ENCODE measurements around the gene MMP25. TPM values are rescaled to one million over a fixed set of nuclear protein-coding genes. Genes with fewer than 3 reads are reported as not detected.

Gene MMP25
- total and polyA plus RNA-seq, 9 of the 15 experiments (the other 6 are each of a cell fraction or from before 2014, with no cell fraction given), result 0.03 to 0.04 TPM; not detected in 7

DNA sequence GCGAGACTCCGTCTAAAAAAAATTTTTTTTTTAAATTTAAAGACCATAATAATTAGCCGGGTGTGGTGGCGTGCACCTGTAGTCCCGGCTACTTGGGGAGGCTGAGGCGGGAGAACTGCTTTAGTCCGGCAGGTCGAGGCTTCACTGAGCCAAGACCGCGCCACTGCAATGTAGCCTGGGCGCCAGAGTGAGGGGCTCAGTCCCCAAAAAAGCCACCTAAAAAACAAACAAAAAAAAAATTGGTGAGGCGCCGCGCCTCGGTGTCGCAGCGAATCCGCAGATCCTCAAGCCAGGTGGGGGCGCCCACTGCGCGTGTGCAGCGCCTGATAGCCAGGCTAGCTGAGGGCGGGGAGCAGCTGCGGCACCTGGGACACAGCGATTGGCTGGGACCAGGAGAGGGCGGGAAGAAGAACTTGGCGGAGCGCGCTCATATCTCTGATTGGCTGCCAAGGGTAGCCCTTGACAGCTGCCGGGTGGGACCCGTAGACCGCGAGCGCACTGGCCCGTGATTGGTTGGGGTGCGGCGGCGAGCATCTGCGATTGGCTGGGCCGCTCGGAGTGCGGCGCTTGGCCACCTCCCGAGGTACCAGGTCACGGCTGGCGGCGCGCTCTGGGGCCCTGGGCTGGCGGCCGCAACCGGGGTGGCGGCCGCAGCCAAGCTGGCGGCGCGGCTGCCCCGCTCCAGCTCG is 42.6 kb upstream of the MMP25 start:
- peaks cover 3% of the 10 kb centered on the region; the same call in 2 of the 3 replicates for H3K36me3 ChIP-seq (ENCODE audit: control insufficient read depth, insufficient read depth, low read length)
- peak overlapping the region; percentile 57 for H2AFZ ChIP-seq (ENCODE audit: low read depth, low read length)
- H3K79me2 ChIP-seq (ENCODE audit: control insufficient read depth, insufficient read depth, low read length), result peaks cover 22% of the 10 kb centered on the region
- H3K4me1 ChIP-seq (replicated peaks in 1 of 2; ENCODE audit: control insufficient read depth in 2 of 2, insufficient read depth in 2 of 2, low read length in 2 of 2), result peaks cover 28 to 55% of the 10 kb centered on the region in 2 experiments
- H3K9ac ChIP-seq (ENCODE audit: insufficient read depth in 1 of 2, low read depth in 2 of 2, low read length in 2 of 2), result peak overlapping the region in 1 of 2 experiments; percentile 80; a peak in 2 of 4 replicates
- H3K27me3 ChIP-seq (ENCODE audit: control insufficient read depth in 2 of 2, insufficient read depth in 2 of 2, low read length in 2 of 2), result no peaks in the 10 kb centered on the region
- WGBS (ENCODE audit: insufficient coverage, low coverage, missing lambda C conversion rate), result 5% methylated on average over 51 of the region's 58 CpGs
- H4K20me1 ChIP-seq (replicated peaks; ENCODE audit: control insufficient read depth, insufficient read depth, low read length), result no peaks in the 10 kb centered on the region
- H3K9me3 ChIP-seq (replicated peaks; ENCODE audit: control insufficient read depth, insufficient read depth, low read depth, low read length), result no peaks in the 10 kb centered on the region
- no peak overlapping the region; the same call in 1 of the 2 replicates for H3K4me2 ChIP-seq (ENCODE audit: insufficient read depth, low read length)
- H3K4me3 ChIP-seq, result peak overlapping the region; percentile 50; the same call in 1 of the 2 replicates
- FAIRE-seq (peak; percentile 99), ATAC-seq (peak; percentile 92), DNase-seq (ENCODE audit: extremely low read depth in 1 of 4, low spot score in 3 of 4) (peak; percentile 98 to 99 (median 99))
- no peak overlapping the region for H3K27ac ChIP-seq (ENCODE audit: extremely low read depth, low read depth, low read length)
- in situ Hi-C loops (cut with MboI) (no loop called here), intact Hi-C loops (cut with micrococcal nuclease) (loop anchor here (1.0 kb wide), 1 partner anchor 25 kb away; no protein-coding TSS in a partner anchor)
- ChIA-PET CTCF (ENCODE audit: low intra/inter-chr PET ratio) (interaction anchor here (0.9 to 1.6 kb wide), 3 partner anchors 24 to 55 kb away, joined by 3 to 6 read pairs (median 3); no protein-coding TSS in a partner anchor), POLR2A (interaction anchor here (0.6 to 1.3 kb wide), 8 partner anchors 17 to 775 kb away, joined by 3 to 7 read pairs (median 4); partner anchors contain the start of genes PAQR4 and TNFRSF12A)
- BruUV-seq (replicated peaks), result no TSS peak
- H3K9me1 ChIP-seq (ENCODE audit: control insufficient read depth, insufficient read depth, low read length), result no peaks in the 10 kb centered on the region
- TF ChIP-seq ZNF408 (CRISPR knock-in tag; IDR thresholded peaks at IDR 0.05; ENCODE audit: low read depth), result no peak
- no peak for TF ChIP-seq SMARCA4 (IDR thresholded peaks at IDR 0.05)
- no peak for TF ChIP-seq PTBP1 (IDR thresholded peaks at IDR 0.05; ENCODE audit: low read depth, low read length)
- no peak for TF ChIP-seq ZNF282 (CRISPR knock-in tag; IDR thresholded peaks at IDR 0.05)
- TF ChIP-seq MAFF (IDR thresholded peaks at IDR 0.05; ENCODE audit: low read length), result no peak
- no peak for TF ChIP-seq FOXA3 (CRISPR knock-in tag; conservative IDR thresholded peaks at IDR 0.05 in 1 of 2, IDR thresholded peaks at IDR 0.05 in 1 of 2)
- TF ChIP-seq OTX1 (CRISPR knock-in tag; IDR thresholded peaks at IDR 0.05), result no peak
- no peak for TF ChIP-seq ILK (tag; IDR thresholded peaks at IDR 0.05; ENCODE audit: borderline replicate concordance, low read depth)
- TF ChIP-seq FOXJ3 (CRISPR knock-in tag; IDR thresholded peaks at IDR 0.05), result no peak
- TF ChIP-seq POLR2G (IDR thresholded peaks at IDR 0.05; ENCODE audit: low read depth, low read length), result peak; percentile 63
- no peak for TF ChIP-seq GATAD2B (IDR thresholded peaks at IDR 0.05; ENCODE audit: borderline replicate concordance)
- TF ChIP-seq CHD2 (IDR thresholded peaks at IDR 0.05; ENCODE audit: low read depth, low read length), result peak; percentile 91
- TF ChIP-seq, protein P1, sequence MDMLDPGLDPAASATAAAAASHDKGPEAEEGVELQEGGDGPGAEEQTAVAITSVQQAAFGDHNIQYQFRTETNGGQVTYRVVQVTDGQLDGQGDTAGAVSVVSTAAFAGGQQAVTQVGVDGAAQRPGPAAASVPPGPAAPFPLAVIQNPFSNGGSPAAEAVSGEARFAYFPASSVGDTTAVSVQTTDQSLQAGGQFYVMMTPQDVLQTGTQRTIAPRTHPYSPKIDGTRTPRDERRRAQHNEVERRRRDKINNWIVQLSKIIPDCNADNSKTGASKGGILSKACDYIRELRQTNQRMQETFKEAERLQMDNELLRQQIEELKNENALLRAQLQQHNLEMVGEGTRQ (CRISPR knock-in tag; IDR thresholded peaks at IDR 0.05), result no peak
- peak; percentile 81 for TF ChIP-seq RB1 (IDR thresholded peaks at IDR 0.05; ENCODE audit: low read depth)
- TF ChIP-seq EGR1 (conservative IDR thresholded peaks at IDR 0.05), result no peak
- no peak for TF ChIP-seq ZNF217 (CRISPR knock-in tag; IDR thresholded peaks at IDR 0.05)
- no peak for TF ChIP-seq GTF2E2 (tag; IDR thresholded peaks at IDR 0.05)
- TF ChIP-seq RBM34 (IDR thresholded peaks at IDR 0.05; ENCODE audit: borderline replicate concordance, insufficient read depth, low read length), result no peak
- no peak for TF ChIP-seq BACH1 (tag; IDR thresholded peaks at IDR 0.05)
- TF ChIP-seq POLR2AphosphoS2 (IDR thresholded peaks at IDR 0.05; ENCODE audit: low read length), result no peak
- TF ChIP-seq ZNF232 (CRISPR knock-in tag; IDR thresholded peaks at IDR 0.05), result no peak
- no peak for TF ChIP-seq HDAC2 (IDR thresholded peaks at IDR 0.05)
- no peak for TF ChIP-seq SAFB (IDR thresholded peaks at IDR 0.05; ENCODE audit: borderline replicate concordance, low read depth, low read length)
- peak; percentile 68 for TF ChIP-seq RBFOX2 (IDR thresholded peaks at IDR 0.05; ENCODE audit: low read depth, low read length)
- TF ChIP-seq LARP7 (IDR thresholded peaks at IDR 0.05), result no peak
- TF ChIP-seq CBX5 (IDR thresholded peaks at IDR 0.05; ENCODE audit: borderline replicate concordance, low read depth), result no peak

Data from K562 (cell line).